ENCODE measurements around the gene PRXL2A.

GRCh38 chr10:80394358-80394916, 13.9 kb upstream of the PRXL2A start:
- no peak for TF ChIP-seq CTCF (IDR thresholded peaks at IDR 0.05; ENCODE audit: insufficient read depth, low read length)
- TF ChIP-seq REST (IDR thresholded peaks at IDR 0.05; ENCODE audit: insufficient replicate concordance, low read depth), result no peak
- TF ChIP-seq GABPA (IDR thresholded peaks at IDR 0.05; ENCODE audit: low read depth), result no peak
- TF ChIP-seq POLR2AphosphoS5 (IDR thresholded peaks at IDR 0.05; ENCODE audit: low read depth), result no peak

All from HL-60 (cell line).